Liver (tissue), 9 donors: ENCODE results near the gene FTO. TPM values are rescaled to one million over a fixed set of nuclear protein-coding genes. Genes with fewer than 3 reads are reported as not detected.
A peak's percentile ranks its signal among the peaks of the same experiment; 100 is the strongest.

Experiments
- DNase-seq: peaks from one replicate; pipeline ENCODE4 v3.0.0-alpha.2; 2017; ENCODE audit warnings: low spot score
- H3K27ac ChIP-seq, 2 donors: one replicate each; pipeline ENCODE4 v1.7.0; 2013; ENCODE audit warnings: inconsistent platforms in 2 of 2, low read length in 2 of 2, control low read depth in 1 of 2, low read depth in 1 of 2, mild to moderate bottlenecking in 1 of 2
- H3K27me3 ChIP-seq, 4 donors: one replicate each; pipeline versions ENCODE4 v1.6.1 to v1.7.0; 2013; ENCODE audit warnings: low read length in 3 of 4, inconsistent platforms in 1 of 4, mild to moderate bottlenecking in 1 of 4, moderate library complexity in 1 of 4; ENCODE audit not compliant: control insufficient read depth in 4 of 4, insufficient read depth in 4 of 4
- H3K36me3 ChIP-seq, 4 donors: one replicate each; pipeline versions ENCODE4 v1.6.1 to v1.7.0; 2013; ENCODE audit warnings: low read length in 3 of 4, mild to moderate bottlenecking in 3 of 4, low read depth in 1 of 4, moderate library complexity in 1 of 4; ENCODE audit not compliant: control insufficient read depth in 4 of 4, insufficient read depth in 3 of 4
- H3K4me1 ChIP-seq, 4 donors: one replicate each; pipeline versions ENCODE4 v1.6.1 to v1.7.0; 2013; ENCODE audit warnings: low read length in 3 of 4, mild to moderate bottlenecking in 3 of 4, moderate library complexity in 1 of 4; ENCODE audit not compliant: control insufficient read depth in 4 of 4, insufficient read depth in 4 of 4
- H3K4me3 ChIP-seq, 3 donors: one replicate each; pipeline versions ENCODE4 v1.6.1 to v1.7.0; 2013; ENCODE audit warnings: low read length in 3 of 3, control low read depth in 1 of 3, low read depth in 1 of 3, mild to moderate bottlenecking in 1 of 3
- H3K9ac ChIP-seq, 2 donors: one replicate each; pipeline ENCODE4 v1.7.0; 2013; ENCODE audit warnings: low read length in 2 of 2, mild to moderate bottlenecking in 2 of 2, moderate library complexity in 2 of 2, control low read depth in 1 of 2, low read depth in 1 of 2
- H3K9me3 ChIP-seq, 4 donors: one replicate each; pipeline versions ENCODE4 v1.6.1 to v1.7.0; 2013; ENCODE audit warnings: low read length in 3 of 4; ENCODE audit not compliant: control insufficient read depth in 4 of 4
- FOXA2 ChIP-seq: IDR thresholded peaks from 2 replicates; pipeline ENCODE4 v1.6.1; 2016; ENCODE audit warnings: antibody characterized with exemption
- GABPA ChIP-seq, 2 donors: IDR thresholded peaks in 1 of 2; conservative IDR thresholded peaks in 1 of 2; 2 replicates each; pipeline ENCODE4 v1.6.1; 2016; ENCODE audit warnings: antibody characterized with exemption in 2 of 2, mild to moderate bottlenecking in 1 of 2, moderate library complexity in 1 of 2
- HNF4G ChIP-seq: IDR thresholded peaks from 2 replicates; pipeline ENCODE4 v1.6.1; 2016; ENCODE audit warnings: antibody characterized with exemption
- JUND ChIP-seq, 2 donors: IDR thresholded peaks; 2 replicates each; pipeline ENCODE4 v1.6.1; 2016; ENCODE audit warnings: antibody characterized with exemption in 2 of 2
- NR2F2 ChIP-seq: IDR thresholded peaks from 2 replicates; pipeline ENCODE4 v1.6.1; 2016; ENCODE audit warnings: antibody characterized with exemption
- RAD21 ChIP-seq, 2 donors: IDR thresholded peaks; 2 replicates each; pipeline ENCODE4 v1.6.1; 2016; ENCODE audit warnings: antibody characterized with exemption in 2 of 2, mild to moderate bottlenecking in 2 of 2
- RXRA ChIP-seq, 2 donors: IDR thresholded peaks; 2 replicates each; pipeline ENCODE4 v1.6.1; 2017 to 2018; ENCODE audit warnings: antibody characterized with exemption in 2 of 2, mild to moderate bottlenecking in 1 of 2
- SP1 ChIP-seq: IDR thresholded peaks from 2 replicates; pipeline ENCODE4 v1.6.1; 2018; ENCODE audit warnings: antibody characterized with exemption, mild to moderate bottlenecking
- TAF1 ChIP-seq: conservative IDR thresholded peaks from 2 replicates; pipeline ENCODE4 v1.6.1; 2016; ENCODE audit warnings: antibody characterized with exemption, mild to moderate bottlenecking
- YY1 ChIP-seq: IDR thresholded peaks from 2 replicates; pipeline ENCODE4 v1.6.1; 2016; ENCODE audit warnings: antibody characterized with exemption, mild to moderate bottlenecking
- WGBS: extraction: QIAGEN DNeasy Blood & Tissue Kit; methylation state at CpG from one replicate; pipeline ENCODE4 v1.1.7; 2013; 5-methylcytosine and 5-hydroxymethylcytosine counted together
- polyA plus RNA-seq, 2 donors: library from polyadenylated mRNA; stranded (reverse) in 1 of 2; unstranded in 1 of 2; fragments of 200-250 nt in 1 of 2; fragments of >200 nt in 1 of 2; fragmentation: Nextera tagmentation in 1 of 2; extraction: Ambion mirVana in 1 of 2; gene quantifications; one replicate each; pipeline versions ENCODE4 v1.2.1 to v1.2.3, GENCODE V29; 2013 to 2015
- total RNA-seq, 2 donors: library from RNA; depleted of rRNA; stranded (reverse); fragments of >200 nt; gene quantifications; one replicate each; pipeline ENCODE4 v1.2.3, GENCODE V29; 2014
- TF ChIP-seq, protein P1 (sequence below): fragments of 150-350 bp; IDR thresholded peaks from 2 replicates; pipeline ENCODE4 v1.5.1; 2017; ENCODE audit warnings: improper control_type of control experiment, low read depth, low read length; ENCODE audit not compliant: missing input control
- TF ChIP-seq, protein P2 (sequence below): IDR thresholded peaks from 2 replicates; pipeline ENCODE4 v1.6.1; 2016; ENCODE audit warnings: antibody characterized with exemption, mild to moderate bottlenecking
- TF ChIP-seq, protein P3 (sequence below): IDR thresholded peaks from 2 replicates; pipeline ENCODE4 v1.6.1; 2016; ENCODE audit warnings: antibody characterized with exemption
- TF ChIP-seq, protein P4 (sequence below): IDR thresholded peaks from 2 replicates; pipeline ENCODE4 v1.6.1; 2016; ENCODE audit warnings: antibody characterized with exemption
- donor health status: healthy.
- donor health status: healthy.
- donor health status: healthy.
- donor health status: healthy.
- donor health status: healthy.

FTO gene
- total and polyA plus RNA-seq, 4 donors: 12.0 to 54.2 (median 24.6) TPM

- WGBS: 97% methylated on average over 26 of the region's 26 CpGs
Measured at GRCh38 chr16:54177052-54177861, 473.3 kb downstream of the FTO start.

More at GRCh38 chr16:54177052-54177861, 473.3 kb downstream of the FTO start:
- TF ChIP-seq, protein P1, sequence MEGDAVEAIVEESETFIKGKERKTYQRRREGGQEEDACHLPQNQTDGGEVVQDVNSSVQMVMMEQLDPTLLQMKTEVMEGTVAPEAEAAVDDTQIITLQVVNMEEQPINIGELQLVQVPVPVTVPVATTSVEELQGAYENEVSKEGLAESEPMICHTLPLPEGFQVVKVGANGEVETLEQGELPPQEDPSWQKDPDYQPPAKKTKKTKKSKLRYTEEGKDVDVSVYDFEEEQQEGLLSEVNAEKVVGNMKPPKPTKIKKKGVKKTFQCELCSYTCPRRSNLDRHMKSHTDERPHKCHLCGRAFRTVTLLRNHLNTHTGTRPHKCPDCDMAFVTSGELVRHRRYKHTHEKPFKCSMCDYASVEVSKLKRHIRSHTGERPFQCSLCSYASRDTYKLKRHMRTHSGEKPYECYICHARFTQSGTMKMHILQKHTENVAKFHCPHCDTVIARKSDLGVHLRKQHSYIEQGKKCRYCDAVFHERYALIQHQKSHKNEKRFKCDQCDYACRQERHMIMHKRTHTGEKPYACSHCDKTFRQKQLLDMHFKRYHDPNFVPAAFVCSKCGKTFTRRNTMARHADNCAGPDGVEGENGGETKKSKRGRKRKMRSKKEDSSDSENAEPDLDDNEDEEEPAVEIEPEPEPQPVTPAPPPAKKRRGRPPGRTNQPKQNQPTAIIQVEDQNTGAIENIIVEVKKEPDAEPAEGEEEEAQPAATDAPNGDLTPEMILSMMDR: no peak
- no peak for TF ChIP-seq NR2F2
- no peak for TF ChIP-seq HNF4G
- TF ChIP-seq, protein P2, sequence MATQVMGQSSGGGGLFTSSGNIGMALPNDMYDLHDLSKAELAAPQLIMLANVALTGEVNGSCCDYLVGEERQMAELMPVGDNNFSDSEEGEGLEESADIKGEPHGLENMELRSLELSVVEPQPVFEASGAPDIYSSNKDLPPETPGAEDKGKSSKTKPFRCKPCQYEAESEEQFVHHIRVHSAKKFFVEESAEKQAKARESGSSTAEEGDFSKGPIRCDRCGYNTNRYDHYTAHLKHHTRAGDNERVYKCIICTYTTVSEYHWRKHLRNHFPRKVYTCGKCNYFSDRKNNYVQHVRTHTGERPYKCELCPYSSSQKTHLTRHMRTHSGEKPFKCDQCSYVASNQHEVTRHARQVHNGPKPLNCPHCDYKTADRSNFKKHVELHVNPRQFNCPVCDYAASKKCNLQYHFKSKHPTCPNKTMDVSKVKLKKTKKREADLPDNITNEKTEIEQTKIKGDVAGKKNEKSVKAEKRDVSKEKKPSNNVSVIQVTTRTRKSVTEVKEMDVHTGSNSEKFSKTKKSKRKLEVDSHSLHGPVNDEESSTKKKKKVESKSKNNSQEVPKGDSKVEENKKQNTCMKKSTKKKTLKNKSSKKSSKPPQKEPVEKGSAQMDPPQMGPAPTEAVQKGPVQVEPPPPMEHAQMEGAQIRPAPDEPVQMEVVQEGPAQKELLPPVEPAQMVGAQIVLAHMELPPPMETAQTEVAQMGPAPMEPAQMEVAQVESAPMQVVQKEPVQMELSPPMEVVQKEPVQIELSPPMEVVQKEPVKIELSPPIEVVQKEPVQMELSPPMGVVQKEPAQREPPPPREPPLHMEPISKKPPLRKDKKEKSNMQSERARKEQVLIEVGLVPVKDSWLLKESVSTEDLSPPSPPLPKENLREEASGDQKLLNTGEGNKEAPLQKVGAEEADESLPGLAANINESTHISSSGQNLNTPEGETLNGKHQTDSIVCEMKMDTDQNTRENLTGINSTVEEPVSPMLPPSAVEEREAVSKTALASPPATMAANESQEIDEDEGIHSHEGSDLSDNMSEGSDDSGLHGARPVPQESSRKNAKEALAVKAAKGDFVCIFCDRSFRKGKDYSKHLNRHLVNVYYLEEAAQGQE: no peak
- no peak for TF ChIP-seq FOXA2
- TF ChIP-seq, protein P3, sequence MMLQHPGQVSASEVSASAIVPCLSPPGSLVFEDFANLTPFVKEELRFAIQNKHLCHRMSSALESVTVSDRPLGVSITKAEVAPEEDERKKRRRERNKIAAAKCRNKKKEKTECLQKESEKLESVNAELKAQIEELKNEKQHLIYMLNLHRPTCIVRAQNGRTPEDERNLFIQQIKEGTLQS: no peak
- TF ChIP-seq RAD21 (IDR thresholded peaks at IDR 0.05): no peak
- TF ChIP-seq TAF1: no peak
- TF ChIP-seq, protein P4, sequence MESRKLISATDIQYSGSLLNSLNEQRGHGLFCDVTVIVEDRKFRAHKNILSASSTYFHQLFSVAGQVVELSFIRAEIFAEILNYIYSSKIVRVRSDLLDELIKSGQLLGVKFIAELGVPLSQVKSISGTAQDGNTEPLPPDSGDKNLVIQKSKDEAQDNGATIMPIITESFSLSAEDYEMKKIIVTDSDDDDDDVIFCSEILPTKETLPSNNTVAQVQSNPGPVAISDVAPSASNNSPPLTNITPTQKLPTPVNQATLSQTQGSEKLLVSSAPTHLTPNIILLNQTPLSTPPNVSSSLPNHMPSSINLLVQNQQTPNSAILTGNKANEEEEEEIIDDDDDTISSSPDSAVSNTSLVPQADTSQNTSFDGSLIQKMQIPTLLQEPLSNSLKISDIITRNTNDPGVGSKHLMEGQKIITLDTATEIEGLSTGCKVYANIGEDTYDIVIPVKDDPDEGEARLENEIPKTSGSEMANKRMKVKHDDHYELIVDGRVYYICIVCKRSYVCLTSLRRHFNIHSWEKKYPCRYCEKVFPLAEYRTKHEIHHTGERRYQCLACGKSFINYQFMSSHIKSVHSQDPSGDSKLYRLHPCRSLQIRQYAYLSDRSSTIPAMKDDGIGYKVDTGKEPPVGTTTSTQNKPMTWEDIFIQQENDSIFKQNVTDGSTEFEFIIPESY: no peak
- no peak for TF ChIP-seq JUND (IDR thresholded peaks at IDR 0.05)
- TF ChIP-seq SP1: no peak
- no peak for TF ChIP-seq YY1
- TF ChIP-seq RXRA (IDR thresholded peaks at IDR 0.05): no peak
- TF ChIP-seq GABPA (IDR thresholded peaks at IDR 0.05 in 1 of 2, conservative IDR thresholded peaks at IDR 0.05 in 1 of 2): no peak
- no peak overlapping the region for H3K9ac ChIP-seq
- no peaks in the 10 kb centered on the region for H3K36me3 ChIP-seq
- DNase-seq: no peak
- peak overlapping the region in 1 of 2 donors; percentile 82 for H3K27ac ChIP-seq
- no peak overlapping the region for H3K4me3 ChIP-seq
- no peaks in the 10 kb centered on the region for H3K9me3 ChIP-seq
- peaks cover 15 to 62% (median 45%) of the 10 kb centered on the region in 4 donors for H3K4me1 ChIP-seq
- no peaks in the 10 kb centered on the region for H3K27me3 ChIP-seq
